Midbrain (tissue), 1 donor: ENCODE data around the gene IRAK2.
"Not testable (repeated sequence)": the region's sequence is repeated elsewhere in the genome, so short reads cannot be mapped to it uniquely, and the experiment has no call there.

ENCODE experiments used
- DNase-seq: peaks from one replicate; lab custom pipeline; 2025; lab: John Stamatoyannopoulos, UW

The IRAK2 gene

GRCh38 chr3:10253731-10254130 is 89.0 kb downstream of the IRAK2 start:
- no peak for DNase-seq

- no peak for DNase-seq
Measured at GRCh38 chr3:10255835-10256234, 91.1 kb downstream of the IRAK2 start.

GRCh38 chr3:10259036-10259435 is 94.3 kb downstream of the IRAK2 start:
- no peak for DNase-seq

- no peak for DNase-seq
Measured at GRCh38 chr3:10259798-10260197, 95.1 kb downstream of the IRAK2 start.

GRCh38 chr3:10260211-10260701 is 95.5 kb downstream of the IRAK2 start:
- DNase-seq = no peak

- no peak for DNase-seq
Measured at GRCh38 chr3:10262027-10262426, 97.3 kb downstream of the IRAK2 start.

GRCh38 chr3:10263646-10264363 is 99.1 kb downstream of the IRAK2 start:
- DNase-seq = no peak

GRCh38 chr3:10265833-10266232 is 101.1 kb downstream of the IRAK2 start:
- no peak for DNase-seq

GRCh38 chr3:10266936-10267335 is 102.2 kb downstream of the IRAK2 start:
- DNase-seq = not testable (repeated sequence)

GRCh38 chr3:10268116-10268515 is 103.4 kb downstream of the IRAK2 start:
- no peak for DNase-seq

GRCh38 chr3:10268930-10269329 is 104.2 kb downstream of the IRAK2 start:
- no peak for DNase-seq

GRCh38 chr3:10269443-10269842 is 104.7 kb downstream of the IRAK2 start:
- DNase-seq = no peak

- not testable (repeated sequence) for DNase-seq
Measured at GRCh38 chr3:10272476-10272875, 107.8 kb downstream of the IRAK2 start.

GRCh38 chr3:10272977-10273376 is 108.3 kb downstream of the IRAK2 start:
- no peak for DNase-seq

GRCh38 chr3:10273702-10274305 is 109.1 kb downstream of the IRAK2 start:
- DNase-seq = no peak

GRCh38 chr3:10274601-10275000 is 109.9 kb downstream of the IRAK2 start:
- DNase-seq = no peak

- no peak for DNase-seq
Measured at GRCh38 chr3:10277115-10277625, 112.5 kb downstream of the IRAK2 start.

GRCh38 chr3:10278501-10278900 is 113.8 kb downstream of the IRAK2 start:
- no peak for DNase-seq

GRCh38 chr3:10279384-10280176 is 114.9 kb downstream of the IRAK2 start:
- no peak for DNase-seq

GRCh38 chr3:10280177-10280529 is 115.4 kb downstream of the IRAK2 start:
- no peak for DNase-seq

GRCh38 chr3:10280571-10280970 is 115.9 kb downstream of the IRAK2 start:
- no peak for DNase-seq

- no peak for DNase-seq
Measured at GRCh38 chr3:10281951-10282350, 117.2 kb downstream of the IRAK2 start.

GRCh38 chr3:10283638-10284037 is 118.9 kb downstream of the IRAK2 start:
- no peak for DNase-seq
